A204.1 (cell line): ENCODE data around the gene KRTAP5-6.
"Not testable (repeated sequence)": the region's sequence is repeated elsewhere in the genome, so short reads cannot be mapped to it uniquely, and the experiment has no call there.

ENCODE experiments used
- FAIRE-seq: peaks from 2 replicates; lab custom pipeline; 2012; peaks lifted over from hg19 to GRCh38; lab: Jason Lieb, UNC

KRTAP5-6 gene

DNA sequence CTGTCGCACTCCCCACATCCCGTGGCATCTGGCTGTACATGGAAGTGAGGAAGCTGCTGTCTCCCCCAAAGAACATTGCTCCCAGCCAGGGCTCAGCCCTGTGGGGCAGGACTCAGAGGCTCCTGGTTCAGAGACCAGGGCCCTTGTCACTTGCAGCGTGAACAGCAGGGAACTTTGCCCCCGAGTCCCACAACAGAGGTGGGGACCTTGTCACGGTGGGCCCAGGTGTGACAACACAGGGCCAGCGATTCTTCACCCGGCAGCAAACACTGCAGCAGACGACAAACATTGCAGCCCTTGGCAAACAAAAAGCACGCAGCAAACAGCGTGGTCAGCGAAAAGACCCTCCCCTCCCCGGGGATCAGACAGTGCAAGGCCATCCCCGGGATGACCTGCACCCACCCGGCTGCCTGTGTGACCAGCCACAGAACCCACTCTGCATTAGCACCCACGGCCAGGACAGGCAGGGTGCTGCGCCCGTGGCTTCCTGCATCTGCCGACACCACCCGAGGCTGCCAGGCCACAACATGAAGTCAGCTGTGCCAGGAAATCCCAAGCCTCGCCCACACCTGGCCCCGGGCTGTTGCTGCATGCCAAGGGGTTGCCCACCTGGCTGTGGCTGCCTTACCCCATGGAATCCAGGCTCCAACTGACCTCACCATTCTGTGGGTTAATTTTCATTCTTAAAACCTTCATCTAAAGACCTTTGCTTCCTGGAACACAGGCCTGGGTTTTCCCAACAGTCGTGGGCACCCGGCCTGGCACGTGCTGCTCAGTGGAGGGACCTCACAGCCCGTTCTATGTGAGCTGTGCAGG lies 35.3 kb upstream of the KRTAP5-6 start:
- FAIRE-seq, result not testable (repeated sequence)

DNA sequence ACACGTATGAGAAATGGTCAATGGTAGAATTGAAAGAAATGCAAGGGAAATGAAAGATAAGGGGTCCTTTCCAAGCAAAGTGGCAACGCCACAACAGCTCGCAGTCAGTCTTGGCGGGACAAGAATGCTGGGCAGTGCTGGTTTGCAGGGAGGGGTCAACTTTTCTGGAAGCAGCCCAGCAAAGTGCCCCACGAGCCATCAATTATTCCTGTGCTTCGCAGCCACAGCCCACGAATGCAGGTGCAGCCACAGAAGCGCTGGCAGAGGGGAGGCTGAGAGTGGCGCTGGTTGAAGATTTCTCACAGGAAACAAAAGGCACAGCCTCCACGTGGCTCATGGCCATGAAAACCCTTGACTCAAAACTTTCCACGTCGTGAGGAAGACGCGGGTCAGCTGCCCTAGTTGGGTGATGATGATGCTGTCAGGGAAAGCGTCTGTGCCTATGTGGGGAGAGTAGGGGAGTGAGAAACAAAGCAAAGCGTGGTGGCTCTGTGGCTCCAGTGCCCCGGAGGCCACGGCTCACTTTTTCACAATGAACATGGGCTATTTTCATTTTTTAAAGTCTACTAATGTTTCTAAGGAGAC lies 34.2 kb upstream of the KRTAP5-6 start:
- FAIRE-seq, result not testable (repeated sequence)

DNA sequence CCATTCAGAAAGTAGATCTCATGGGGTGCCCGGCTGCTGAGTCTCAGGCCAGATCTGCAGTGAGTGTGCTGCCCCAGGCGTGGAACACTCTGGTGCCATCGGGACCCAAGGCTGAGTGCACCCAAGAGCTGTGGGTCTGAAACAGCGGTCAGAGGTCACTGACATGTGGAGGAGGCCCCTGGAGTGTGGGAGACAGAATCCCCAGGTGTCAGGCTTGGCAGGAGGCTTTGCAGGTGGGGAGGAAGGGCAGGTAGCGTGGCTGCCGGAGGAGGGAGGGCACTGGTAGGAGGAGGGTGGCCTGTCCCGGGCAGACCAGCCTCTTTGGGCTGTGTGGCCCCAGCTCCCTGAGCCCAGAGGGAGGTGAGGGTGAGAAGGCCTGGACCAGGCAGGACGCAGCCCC lies 31.7 kb upstream of the KRTAP5-6 start:
- FAIRE-seq, result no peak

DNA sequence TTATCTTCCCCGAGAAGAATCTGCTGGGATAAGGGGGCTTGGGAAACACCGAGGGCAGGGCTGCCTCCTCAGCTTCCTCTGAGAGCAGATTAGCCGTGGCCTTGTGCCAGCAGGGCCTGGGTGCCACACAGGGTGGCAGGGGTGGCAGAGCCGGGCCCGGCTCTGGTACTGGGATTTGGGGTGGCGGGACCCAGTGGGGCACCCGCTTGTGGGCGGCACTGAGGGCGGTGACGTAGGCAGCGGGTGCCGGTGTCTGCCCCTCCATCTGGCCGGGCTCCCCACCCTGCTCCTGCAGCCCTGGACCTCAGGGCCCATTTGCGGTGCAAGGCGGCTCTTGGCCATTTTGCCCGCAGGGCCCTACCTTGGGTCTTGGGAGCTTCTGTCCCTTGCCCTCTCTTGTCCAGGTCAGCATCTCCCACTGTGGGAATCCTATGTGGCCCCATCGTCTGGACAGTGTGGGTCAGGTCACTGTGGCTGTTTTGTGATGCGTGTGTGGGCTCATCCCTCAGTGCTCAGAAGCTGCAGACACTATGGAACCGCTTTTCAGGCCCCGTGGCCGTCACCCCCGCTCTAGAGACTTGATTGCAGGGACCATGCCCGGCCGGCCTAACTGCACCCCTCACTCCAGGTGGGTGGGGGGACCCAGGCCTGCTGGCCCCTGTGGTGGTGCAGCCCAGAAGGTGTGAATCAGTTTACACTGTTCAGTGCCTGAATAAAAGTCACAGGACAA lies 29.7 kb upstream of the KRTAP5-6 start:
- no peak for FAIRE-seq

DNA sequence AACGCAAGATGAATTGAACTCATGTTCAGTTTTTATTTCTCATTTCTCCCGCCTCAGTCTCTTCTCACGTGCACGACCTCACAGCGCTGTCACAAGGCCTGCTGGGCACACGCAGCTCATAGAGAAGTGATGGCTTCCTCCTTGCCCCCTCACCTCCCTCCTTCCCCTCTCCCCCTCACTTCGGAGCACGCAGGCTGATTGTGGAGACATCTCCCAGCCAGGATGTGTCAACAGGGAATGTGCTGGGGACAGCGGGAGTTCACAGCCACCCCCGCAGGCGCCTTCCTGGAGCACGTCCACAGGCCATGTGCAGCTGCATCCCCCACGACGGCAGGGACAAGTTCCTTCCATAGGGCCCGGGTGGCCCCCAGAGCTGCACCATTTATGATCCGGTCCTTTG lies 29.1 kb upstream of the KRTAP5-6 start:
- no peak for FAIRE-seq

DNA sequence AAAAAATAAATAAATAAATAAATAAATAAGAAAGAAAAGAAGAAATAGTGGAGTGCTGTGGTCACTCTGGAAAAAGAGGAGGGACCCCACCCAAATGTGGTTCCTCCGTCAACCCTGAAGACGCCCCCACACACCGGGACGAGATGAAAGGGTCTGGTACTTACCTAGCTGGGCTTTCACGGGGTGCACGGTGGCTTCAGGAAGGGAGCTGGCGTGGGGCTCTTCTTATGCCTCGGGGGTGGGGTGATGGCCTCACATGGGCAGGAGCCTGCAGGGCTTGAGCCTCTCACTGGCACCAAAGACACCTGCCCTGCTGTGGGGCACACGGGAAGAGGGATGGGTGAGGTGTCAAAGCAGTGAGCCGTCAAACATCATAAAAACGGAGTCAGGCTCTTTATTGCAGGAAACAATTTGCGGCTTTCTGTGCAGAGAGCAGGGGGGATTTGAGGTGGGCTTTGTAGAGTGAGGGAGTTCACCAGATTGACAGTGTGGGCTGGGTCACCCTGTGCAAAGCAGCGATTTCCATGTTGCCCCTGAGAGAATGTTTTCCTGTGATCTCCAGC lies 28.0 kb upstream of the KRTAP5-6 start:
- FAIRE-seq, result no peak

DNA sequence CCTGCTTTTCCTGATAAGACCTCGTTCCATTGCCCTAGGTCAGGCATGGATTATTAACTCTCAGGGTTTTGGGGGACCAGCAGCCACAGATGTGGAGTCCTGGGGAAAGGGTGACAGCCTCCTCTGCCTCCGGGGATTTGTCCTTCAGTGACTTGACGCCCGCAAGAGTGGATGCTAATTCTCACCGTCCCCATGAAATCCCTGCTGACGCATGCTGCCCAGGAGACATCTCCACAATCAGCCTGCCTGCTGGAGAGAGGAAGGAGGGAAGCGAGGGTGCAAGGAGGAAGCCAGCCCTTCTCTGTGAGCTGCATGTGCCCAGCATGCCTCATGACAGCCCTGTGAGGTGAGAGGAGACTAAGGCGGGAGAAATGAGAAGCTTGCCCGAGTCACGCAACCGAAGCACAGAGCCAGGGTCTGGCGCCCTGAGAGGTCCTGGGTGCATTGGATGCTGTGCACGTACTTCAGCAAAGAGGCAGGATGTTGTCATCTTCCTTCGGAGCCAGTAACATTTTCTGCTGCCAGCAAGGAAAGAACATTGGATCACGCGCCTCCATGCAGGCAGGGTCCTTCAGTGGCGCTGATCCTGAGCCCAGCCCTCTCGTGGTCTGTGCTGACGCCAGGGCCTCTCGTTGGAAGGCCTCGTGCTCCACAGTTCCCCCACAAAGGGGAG lies 27.3 kb upstream of the KRTAP5-6 start:
- no peak for FAIRE-seq

DNA sequence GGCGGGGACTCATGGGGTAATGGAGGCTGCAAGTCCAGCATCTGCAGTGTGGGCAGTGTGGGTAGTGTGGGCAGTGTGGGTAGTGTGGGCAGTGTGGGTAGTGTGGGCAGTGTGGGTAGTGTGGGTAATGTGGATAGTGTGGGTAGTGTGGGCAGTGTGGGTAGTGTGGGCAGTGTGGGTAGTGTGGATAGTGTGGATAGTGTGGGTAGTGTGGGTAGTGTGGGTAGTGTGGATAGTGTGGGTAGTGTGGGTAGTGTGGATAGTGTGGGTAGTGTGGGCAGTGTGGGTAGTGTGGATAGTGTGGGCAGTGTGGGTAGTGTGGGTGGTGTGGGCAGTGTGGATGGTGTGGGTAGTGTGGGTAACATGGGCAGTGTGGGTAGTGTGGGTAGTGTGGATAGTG lies 26.5 kb upstream of the KRTAP5-6 start:
- FAIRE-seq, result not testable (repeated sequence)

DNA sequence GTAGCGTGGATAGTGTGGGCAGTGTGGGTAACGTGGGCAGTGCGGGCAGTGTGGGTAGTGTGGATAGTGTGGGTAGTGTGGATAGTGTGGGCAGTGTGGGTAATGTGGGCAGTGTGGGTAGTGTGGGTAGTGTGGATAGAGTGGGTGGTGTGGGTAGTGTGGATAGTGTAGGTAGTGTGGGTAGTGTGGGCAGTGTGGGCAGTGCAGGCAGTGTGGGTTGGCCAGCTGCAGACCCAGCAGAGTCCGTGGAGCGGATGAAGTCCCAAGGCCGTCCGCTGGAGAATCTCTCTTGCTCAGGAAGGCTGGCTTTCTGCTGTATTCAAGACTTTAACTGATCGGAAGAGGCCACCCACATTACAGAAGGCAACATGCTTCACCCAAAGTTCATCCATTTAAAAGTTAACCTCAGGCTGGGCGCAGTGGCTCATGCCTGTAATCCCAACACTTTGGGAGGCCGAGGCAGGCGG lies 26.1 kb upstream of the KRTAP5-6 start:
- FAIRE-seq, result no peak

DNA sequence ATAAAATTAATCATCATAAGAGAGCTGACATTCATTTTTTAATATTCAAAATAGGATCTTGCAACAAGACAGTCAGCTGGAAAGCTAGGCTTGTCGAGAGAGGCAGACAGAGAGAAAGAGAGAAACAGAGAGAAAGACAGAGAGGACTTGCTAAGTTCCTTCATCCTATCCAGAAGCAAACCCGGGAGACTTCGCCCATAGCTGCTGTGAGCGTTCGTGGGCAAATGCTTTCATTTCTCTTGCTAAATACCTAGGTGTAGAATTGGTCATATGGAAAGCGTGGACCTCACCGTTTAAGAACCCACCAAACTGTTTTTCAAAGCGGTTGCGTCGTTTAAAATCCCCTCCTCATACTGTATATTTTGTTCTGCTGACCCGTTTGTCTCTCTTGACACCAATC lies 25.3 kb upstream of the KRTAP5-6 start:
- no peak for FAIRE-seq

DNA sequence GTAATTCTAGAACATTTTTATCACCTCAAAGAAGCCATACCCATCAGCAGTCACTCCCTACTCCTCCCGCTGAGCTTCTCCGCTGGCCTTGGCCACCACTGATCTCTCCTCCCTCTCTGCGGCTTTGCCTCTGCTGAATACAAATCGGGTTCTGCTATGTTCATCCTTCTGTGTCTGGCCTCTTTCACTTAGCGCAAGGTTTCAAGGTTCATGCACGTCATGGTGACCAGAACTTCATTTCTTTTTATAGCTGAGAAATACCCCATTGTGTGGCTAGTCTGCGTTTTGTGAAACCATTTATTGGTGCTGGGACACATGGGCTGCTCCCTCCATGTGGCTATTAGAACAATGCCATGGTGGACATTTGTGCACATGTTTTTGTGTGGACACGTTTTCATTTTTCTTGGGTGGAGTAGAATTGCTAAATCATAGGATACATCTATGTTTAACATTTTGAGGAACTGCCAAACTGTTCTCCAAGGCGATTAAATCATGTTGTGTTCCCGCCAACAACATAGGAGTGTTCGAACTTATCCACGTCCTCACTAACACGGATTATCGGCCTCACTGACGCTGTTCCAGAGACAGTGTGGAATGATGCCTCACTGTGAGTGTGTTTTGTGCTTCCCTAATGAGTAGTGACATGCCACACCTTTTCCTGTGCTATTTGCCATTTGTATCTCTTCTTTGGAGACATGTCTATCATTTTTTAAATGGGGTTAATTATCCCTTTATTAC lies 24.2 kb upstream of the KRTAP5-6 start:
- FAIRE-seq, result no peak

DNA sequence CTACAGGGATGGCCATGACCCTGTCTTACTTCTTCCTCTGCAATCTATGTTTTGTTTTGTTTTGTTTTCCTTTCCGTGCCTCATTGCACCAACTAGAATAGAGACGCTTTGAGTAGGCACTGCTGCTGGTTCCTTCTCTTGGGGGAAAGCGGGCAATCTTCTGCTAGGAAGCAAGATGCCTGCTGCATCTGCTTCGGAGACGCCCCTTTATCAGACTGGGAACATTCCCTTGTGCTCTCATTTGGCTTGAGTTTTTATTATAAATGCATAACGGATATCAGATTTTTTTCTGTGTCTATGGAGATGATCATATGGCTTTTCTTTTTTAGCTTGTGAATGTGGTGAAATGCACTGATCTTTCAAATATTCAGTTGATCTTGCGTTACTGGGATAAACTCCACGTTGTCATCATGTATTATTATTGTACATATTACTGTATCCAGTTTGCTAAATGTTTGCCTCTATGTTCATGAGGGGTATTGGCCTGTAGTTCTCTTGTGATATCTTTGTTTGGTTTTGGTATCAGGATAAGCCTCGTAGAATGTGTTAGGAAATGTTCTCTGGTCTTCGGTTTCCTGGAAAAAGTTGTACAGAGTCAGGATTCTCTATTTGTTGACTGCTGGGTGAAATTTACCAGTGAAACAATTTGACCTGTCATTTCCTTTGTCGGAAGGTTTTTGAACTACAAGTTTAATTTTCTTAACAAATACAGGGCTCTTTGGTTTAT lies 23.4 kb upstream of the KRTAP5-6 start:
- no peak for FAIRE-seq

DNA sequence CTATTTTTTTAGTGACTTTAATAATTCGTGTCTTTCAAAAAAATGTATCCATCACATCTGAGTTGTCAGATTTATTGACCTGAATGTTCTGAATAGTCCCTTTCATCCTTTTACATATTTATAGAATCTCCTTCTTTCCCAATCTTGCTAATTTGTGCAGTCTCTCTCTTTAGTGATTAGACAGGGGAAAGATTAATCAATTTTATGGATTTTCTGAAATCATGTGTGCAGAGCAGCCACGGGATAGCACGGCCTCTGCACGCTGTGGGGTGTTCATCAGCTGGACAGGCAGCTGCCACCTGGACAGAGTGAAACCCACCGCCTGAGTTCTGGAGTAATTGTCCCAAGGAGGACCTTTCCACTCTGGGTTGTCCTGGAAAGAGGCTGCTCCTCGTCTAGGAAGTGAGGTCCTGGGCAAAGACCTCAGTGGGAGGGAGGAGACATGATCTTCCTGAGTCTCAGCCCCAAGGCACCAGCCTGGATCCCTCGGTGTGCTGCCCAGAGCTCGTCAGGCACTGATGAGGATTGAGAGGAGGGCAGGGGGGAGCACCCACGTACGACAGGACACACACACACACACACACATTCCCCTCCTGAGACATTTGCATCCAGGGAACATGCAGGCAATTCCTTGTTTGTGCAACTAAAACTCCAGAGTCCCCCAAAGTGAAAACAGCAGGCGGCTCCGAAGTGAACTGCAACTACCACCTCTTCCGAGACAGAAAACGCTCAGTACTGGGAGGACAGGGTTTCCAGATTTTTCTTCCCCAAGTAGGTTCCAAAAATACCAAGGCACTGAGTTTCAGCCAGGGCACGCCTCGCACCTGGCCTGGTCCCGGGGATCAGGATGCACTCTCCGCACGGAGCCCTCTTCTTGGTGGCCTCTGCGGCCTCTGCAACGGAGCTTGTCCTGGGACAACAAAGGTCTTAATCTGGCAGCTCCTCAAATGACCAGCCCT lies 22.5 kb upstream of the KRTAP5-6 start:
- no peak for FAIRE-seq

DNA sequence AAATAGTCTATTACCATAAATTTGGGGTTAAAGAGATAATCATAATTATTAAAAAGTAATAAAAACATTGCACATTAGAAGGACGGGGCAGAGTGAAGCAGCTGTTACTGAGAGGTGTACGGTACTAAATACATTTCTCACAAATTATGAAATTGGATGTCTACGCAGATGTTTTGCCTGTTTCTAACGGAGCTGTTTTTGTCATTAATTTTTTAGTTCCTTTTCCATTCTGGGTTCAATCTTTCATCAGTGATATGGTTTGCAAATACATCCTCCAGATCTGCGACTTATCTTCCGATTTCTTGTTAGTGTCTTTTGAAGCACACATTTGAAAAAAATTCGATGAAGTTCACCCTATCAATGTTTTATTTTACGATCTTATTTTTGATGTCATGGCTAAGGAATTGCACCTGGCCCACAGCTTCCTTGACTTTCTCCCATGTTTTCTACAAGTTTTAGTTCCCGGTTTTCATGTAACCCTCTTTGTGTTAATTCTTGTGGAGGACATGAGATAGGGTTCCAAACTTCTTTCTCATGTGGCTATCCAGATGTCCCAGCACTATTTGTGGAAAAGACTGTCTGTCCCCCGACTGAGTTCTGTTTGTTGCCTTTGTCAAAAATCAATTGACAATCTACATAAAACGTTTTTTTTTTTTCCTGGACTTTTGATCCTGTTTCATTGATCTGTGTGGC lies 21.3 kb upstream of the KRTAP5-6 start:
- FAIRE-seq, result no peak

DNA sequence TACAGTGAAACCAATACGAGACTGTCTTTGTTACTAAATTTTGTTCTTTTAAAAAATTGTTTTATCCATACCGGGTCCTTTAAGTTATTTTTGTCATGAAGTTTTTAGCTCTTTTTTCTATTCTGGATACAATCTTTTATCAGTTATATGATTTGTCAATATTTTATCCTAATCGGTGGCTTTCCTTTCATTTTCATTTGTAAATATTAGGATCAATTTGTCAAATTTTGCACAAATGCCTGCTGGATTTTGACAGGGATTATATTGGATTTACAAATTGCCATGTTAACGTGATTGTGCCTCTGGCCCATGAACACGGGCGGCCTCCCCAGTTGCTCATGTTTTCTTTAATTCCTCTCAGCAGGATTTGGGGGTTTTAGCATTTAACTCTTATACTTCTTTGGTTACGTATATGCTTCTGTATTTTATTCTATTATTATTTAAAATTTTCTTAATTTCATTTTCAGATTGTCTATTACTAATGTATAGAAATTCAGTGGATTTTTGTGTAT lies 20.7 kb upstream of the KRTAP5-6 start:
- FAIRE-seq, result no peak

DNA sequence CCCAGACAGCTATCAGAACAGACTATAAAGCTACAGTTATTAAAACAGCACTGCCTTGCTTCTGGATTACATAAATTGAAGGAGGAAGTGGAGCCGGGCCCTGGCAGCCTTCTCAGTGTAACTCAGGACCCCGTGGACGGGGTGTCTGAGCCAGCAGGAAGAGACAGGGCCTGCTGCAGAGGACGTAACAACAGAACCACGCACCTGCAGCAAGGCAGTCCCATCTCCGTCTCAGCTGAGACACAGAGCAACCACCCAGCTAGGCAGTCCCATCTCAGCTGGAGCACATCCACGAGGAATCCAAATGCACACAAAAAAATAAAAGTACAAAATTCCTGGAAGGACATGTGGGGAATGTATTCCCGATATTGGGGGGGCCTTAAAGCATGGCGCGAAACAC lies 17.1 kb upstream of the KRTAP5-6 start:
- FAIRE-seq, result no peak

DNA sequence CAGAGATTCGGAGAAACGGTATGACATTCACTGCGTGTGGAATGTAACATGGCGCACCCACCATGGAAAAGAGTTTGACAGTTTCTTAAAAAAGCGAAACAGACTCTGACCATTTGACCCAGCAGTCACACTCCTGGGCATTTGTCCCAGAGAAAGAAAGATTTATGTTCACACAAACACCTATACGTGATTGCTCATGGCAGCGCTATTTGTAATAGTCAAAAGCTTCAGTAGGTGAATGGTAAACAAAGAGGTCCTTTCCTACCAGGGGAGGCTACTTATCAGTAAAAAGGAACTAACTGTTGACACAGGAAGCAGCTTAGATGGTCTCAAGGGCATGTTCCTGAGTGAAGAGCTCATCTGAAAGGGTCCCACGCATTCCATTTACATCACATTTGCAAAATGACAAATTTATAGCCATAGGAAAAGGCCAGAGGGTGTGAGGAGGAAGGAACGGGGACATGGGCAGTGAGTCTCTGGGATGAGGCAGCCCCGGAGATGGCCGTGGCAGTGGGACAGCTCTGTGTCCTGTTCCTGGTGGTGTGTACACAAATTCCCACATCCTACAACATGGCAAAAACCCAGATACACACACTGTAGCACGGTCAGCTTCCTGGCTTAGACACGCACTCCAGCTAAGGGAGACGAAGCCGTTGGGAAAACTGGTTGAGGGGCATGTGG lies 14.6 kb upstream of the KRTAP5-6 start:
- FAIRE-seq, result no peak

DNA sequence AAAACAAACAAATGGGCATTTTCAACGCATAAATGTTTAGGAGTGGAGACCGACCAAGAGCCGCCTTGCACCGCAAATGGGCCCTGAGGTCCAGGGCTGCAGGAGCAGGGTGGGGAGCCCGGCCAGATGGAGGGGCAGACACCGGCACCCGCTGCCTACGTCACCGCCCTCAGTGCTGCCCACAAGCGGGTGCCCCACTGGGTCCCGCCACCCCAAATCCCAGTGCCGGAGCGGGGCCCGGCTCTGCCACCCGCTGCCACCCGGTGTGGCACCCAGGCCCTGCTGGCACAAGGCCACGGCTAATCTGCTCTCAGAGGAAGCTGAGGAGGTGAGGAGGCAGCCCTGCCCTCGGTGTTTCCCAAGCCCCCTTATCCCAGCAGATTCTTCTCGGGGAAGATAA lies 13.8 kb upstream of the KRTAP5-6 start:
- not testable (repeated sequence) for FAIRE-seq
